ENCODE measurements around the gene OSBPL10.

DNA sequence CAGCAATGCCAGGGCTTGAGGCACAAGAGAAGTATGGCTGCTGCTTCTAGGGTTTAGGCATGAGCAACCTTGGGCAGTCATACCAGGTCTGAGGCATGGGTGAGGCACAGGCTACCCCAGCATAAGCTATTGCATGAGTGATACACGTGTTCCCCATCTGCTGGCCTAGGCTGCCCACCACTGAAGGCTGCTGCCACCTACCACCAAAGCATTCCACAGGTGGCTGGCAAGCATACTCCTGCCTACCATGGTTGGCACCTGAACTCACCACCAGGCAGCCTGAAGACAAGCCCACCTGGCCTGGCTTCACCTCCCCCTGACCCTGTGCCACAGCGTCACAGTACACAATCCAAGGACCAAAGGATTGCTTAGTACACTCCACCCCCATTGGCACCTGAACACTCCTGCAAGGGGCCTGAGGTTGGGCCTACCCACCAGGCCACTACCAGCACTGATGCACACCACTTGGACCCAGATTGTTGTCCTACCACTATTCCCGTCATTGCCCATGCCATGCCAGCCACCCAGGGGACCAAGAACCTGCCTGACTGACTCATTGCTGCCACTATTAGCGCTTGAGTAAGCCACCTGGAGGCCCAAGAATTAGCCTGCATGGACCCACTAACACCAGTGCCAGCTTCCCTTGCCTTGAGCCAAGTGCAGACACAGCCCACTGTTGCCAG is 332.6 kb downstream of the OSBPL10 start:
- TF ChIP-seq POLR2A (IDR thresholded peaks at IDR 0.05): no peak
- TF ChIP-seq, protein P1, sequence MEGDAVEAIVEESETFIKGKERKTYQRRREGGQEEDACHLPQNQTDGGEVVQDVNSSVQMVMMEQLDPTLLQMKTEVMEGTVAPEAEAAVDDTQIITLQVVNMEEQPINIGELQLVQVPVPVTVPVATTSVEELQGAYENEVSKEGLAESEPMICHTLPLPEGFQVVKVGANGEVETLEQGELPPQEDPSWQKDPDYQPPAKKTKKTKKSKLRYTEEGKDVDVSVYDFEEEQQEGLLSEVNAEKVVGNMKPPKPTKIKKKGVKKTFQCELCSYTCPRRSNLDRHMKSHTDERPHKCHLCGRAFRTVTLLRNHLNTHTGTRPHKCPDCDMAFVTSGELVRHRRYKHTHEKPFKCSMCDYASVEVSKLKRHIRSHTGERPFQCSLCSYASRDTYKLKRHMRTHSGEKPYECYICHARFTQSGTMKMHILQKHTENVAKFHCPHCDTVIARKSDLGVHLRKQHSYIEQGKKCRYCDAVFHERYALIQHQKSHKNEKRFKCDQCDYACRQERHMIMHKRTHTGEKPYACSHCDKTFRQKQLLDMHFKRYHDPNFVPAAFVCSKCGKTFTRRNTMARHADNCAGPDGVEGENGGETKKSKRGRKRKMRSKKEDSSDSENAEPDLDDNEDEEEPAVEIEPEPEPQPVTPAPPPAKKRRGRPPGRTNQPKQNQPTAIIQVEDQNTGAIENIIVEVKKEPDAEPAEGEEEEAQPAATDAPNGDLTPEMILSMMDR (IDR thresholded peaks at IDR 0.05): no peak
